ENCODE data around the gene DNAJB13. TPM values are rescaled to one million over a fixed set of nuclear protein-coding genes. Genes with fewer than 3 reads are reported as not detected.

DNAJB13 gene
- total RNA-seq, 1 donor from 2014 or later: 1.2 TPM

- H3K4me2 ChIP-seq (ENCODE audit: low read length): no peak overlapping the region
- H3K9me3 ChIP-seq (ENCODE audit: insufficient read depth, low read depth, low read length): no peaks in the 10 kb centered on the region
- peaks cover 22% of the 10 kb centered on the region for H3K36me3 ChIP-seq (ENCODE audit: insufficient read depth, low read length)
- no peak overlapping the region for H3K4me3 ChIP-seq (ENCODE audit: insufficient read depth, low read depth, low read length)
- peaks cover 11% of the 10 kb centered on the region for H3K36me3 Mint-ChIP-seq (ENCODE audit: low read depth, unreplicated experiment)
- no peak overlapping the region for H3K27ac ChIP-seq (ENCODE audit: low read depth, low read length)
- no peak overlapping the region for H3K27ac Mint-ChIP-seq (ENCODE audit: unreplicated experiment)
- no peaks in the 10 kb centered on the region for H3K27me3 Mint-ChIP-seq (ENCODE audit: low read depth, unreplicated experiment)
- H3K4me1 ChIP-seq (ENCODE audit: insufficient read depth, low read length): no peaks in the 10 kb centered on the region
- FAIRE-seq (no peak), DNase-seq (ENCODE audit: low read depth) (peak; percentile 52)
- TF ChIP-seq CTCF (IDR thresholded peaks at IDR 0.05; ENCODE audit: insufficient read depth, low read depth, low read length) (no peak), EZH2 (IDR thresholded peaks at IDR 0.05; ENCODE audit: insufficient read depth, low read length) (no peak)
- no peaks in the 10 kb centered on the region for H3K9me3 Mint-ChIP-seq (ENCODE audit: unreplicated experiment)
- no peaks in the 10 kb centered on the region for H4K20me1 ChIP-seq (ENCODE audit: insufficient read depth, low read length)
- H3K4me3 Mint-ChIP-seq (ENCODE audit: unreplicated experiment): no peak overlapping the region
- H3K9ac ChIP-seq (ENCODE audit: low read length): no peak overlapping the region
- peaks cover 2% of the 10 kb centered on the region for H3K4me1 Mint-ChIP-seq (ENCODE audit: low read depth, unreplicated experiment)
- H3K27me3 ChIP-seq (ENCODE audit: insufficient read depth, low read length): no peaks in the 10 kb centered on the region
- no peaks in the 10 kb centered on the region for H3K79me2 ChIP-seq (ENCODE audit: insufficient read depth, low read length)
- no peak overlapping the region for H2AFZ ChIP-seq (ENCODE audit: low read depth, low read length)
Measured at GRCh38 chr11:73916435-73916834, 34.4 kb upstream of the DNAJB13 start.

- Histone ChIP-seq H3K4me3 (ENCODE audit: insufficient read depth, low read depth, low read length) (no peak overlapping the region), H3K9me3 (ENCODE audit: insufficient read depth, low read depth, low read length) (no peaks in the 10 kb centered on the region), H3K4me2 (ENCODE audit: low read length) (no peak overlapping the region), H3K27ac (ENCODE audit: low read depth, low read length) (no peak overlapping the region), H3K36me3 (ENCODE audit: insufficient read depth, low read length) (peaks cover 21% of the 10 kb centered on the region), H3K79me2 (ENCODE audit: insufficient read depth, low read length) (no peaks in the 10 kb centered on the region), H3K27me3 (ENCODE audit: insufficient read depth, low read length) (no peaks in the 10 kb centered on the region), H2AFZ (ENCODE audit: low read depth, low read length) (no peak overlapping the region), H4K20me1 (ENCODE audit: insufficient read depth, low read length) (no peaks in the 10 kb centered on the region), H3K4me1 (ENCODE audit: insufficient read depth, low read length) (no peaks in the 10 kb centered on the region), H3K9ac (ENCODE audit: low read length) (no peak overlapping the region)
- Mint-ChIP-seq H3K27ac (ENCODE audit: unreplicated experiment) (no peak overlapping the region), H3K4me1 (ENCODE audit: low read depth, unreplicated experiment) (peaks cover 2% of the 10 kb centered on the region), H3K27me3 (ENCODE audit: low read depth, unreplicated experiment) (no peaks in the 10 kb centered on the region), H3K9me3 (ENCODE audit: unreplicated experiment) (no peaks in the 10 kb centered on the region), H3K36me3 (ENCODE audit: low read depth, unreplicated experiment) (peaks cover 14% of the 10 kb centered on the region), H3K4me3 (ENCODE audit: unreplicated experiment) (no peak overlapping the region)
- DNase-seq (ENCODE audit: low read depth) (peak; percentile 11), FAIRE-seq (no peak)
- no peak for TF ChIP-seq CTCF (IDR thresholded peaks at IDR 0.05; ENCODE audit: insufficient read depth, low read depth, low read length)
- no peak for TF ChIP-seq EZH2 (IDR thresholded peaks at IDR 0.05; ENCODE audit: insufficient read depth, low read length)
Measured at GRCh38 chr11:73921180-73921579, 29.6 kb upstream of the DNAJB13 start.

GRCh38 chr11:73929388-73929787, 21.4 kb upstream of the DNAJB13 start:
- Mint-ChIP-seq H3K27me3 (ENCODE audit: low read depth, unreplicated experiment) (no peaks in the 10 kb centered on the region), H3K4me1 (ENCODE audit: low read depth, unreplicated experiment) (no peaks in the 10 kb centered on the region), H3K36me3 (ENCODE audit: low read depth, unreplicated experiment) (peaks cover 11% of the 10 kb centered on the region), H3K27ac (ENCODE audit: unreplicated experiment) (no peak overlapping the region), H3K4me3 (ENCODE audit: unreplicated experiment) (no peak overlapping the region), H3K9me3 (ENCODE audit: unreplicated experiment) (peaks cover 2% of the 10 kb centered on the region)
- no peaks in the 10 kb centered on the region for H3K4me1 ChIP-seq (ENCODE audit: insufficient read depth, low read length)
- no peak overlapping the region for H3K4me3 ChIP-seq (ENCODE audit: insufficient read depth, low read depth, low read length)
- FAIRE-seq: no peak
- H3K4me2 ChIP-seq (ENCODE audit: low read length): no peak overlapping the region
- H2AFZ ChIP-seq (ENCODE audit: low read depth, low read length): no peak overlapping the region
- no peaks in the 10 kb centered on the region for H3K9me3 ChIP-seq (ENCODE audit: insufficient read depth, low read depth, low read length)
- H4K20me1 ChIP-seq (ENCODE audit: insufficient read depth, low read length): no peaks in the 10 kb centered on the region
- no peak overlapping the region for H3K27ac ChIP-seq (ENCODE audit: low read depth, low read length)
- H3K79me2 ChIP-seq (ENCODE audit: insufficient read depth, low read length): no peaks in the 10 kb centered on the region
- TF ChIP-seq EZH2 (IDR thresholded peaks at IDR 0.05; ENCODE audit: insufficient read depth, low read length): no peak
- TF ChIP-seq CTCF (IDR thresholded peaks at IDR 0.05; ENCODE audit: insufficient read depth, low read depth, low read length): no peak
- no peak for DNase-seq (ENCODE audit: low read depth)
- no peak overlapping the region for H3K9ac ChIP-seq (ENCODE audit: low read length)
- peaks cover 12% of the 10 kb centered on the region for H3K36me3 ChIP-seq (ENCODE audit: insufficient read depth, low read length)
- no peaks in the 10 kb centered on the region for H3K27me3 ChIP-seq (ENCODE audit: insufficient read depth, low read length)
